Measurements from ENCODE around the gene TUBE1.

- no peak for TF ChIP-seq POLR2A (IDR thresholded peaks at IDR 0.05)
- TF ChIP-seq CTCF (IDR thresholded peaks at IDR 0.05 in 8 of 11, conservative IDR thresholded peaks at IDR 0.05 in 3 of 11), result no peak
These were observed 54.6 kb downstream of the TUBE1 start for GRCh38 chr6:112032728-112033127.
